HUES6 (cell line): ENCODE data around the gene SERPIND1.

Experiments
- H3K27ac ChIP-seq: 2 replicates; pipeline ENCODE4 v1.7.0; 2013; ENCODE audit warnings: low read depth, mild to moderate bottlenecking, low read length, inconsistent platforms
- H3K27me3 ChIP-seq: 2 replicates; pipeline ENCODE4 v1.6.1; 2013; ENCODE audit warnings: low read length; ENCODE audit not compliant: control insufficient read depth, insufficient read depth
- H3K36me3 ChIP-seq: 2 replicates; pipeline ENCODE4 v1.6.1; 2013; ENCODE audit warnings: low read length; ENCODE audit not compliant: control insufficient read depth, insufficient read depth
- H3K4me1 ChIP-seq: 2 replicates; pipeline ENCODE4 v1.6.1; 2013; ENCODE audit warnings: low read length; ENCODE audit not compliant: control insufficient read depth, insufficient read depth
- H3K4me3 ChIP-seq: 2 replicates; pipeline ENCODE4 v1.5.1; 2013; ENCODE audit warnings: low read depth, low read length
- H3K9ac ChIP-seq: one replicate; pipeline ENCODE4 v1.6.1; 2013; ENCODE audit warnings: mild to moderate bottlenecking, low read length
- H3K9me3 ChIP-seq: 2 replicates; pipeline ENCODE4 v1.6.1; 2013; ENCODE audit warnings: low read depth, low read length; ENCODE audit not compliant: control insufficient read depth, insufficient read depth

The SERPIND1 gene

DNA sequence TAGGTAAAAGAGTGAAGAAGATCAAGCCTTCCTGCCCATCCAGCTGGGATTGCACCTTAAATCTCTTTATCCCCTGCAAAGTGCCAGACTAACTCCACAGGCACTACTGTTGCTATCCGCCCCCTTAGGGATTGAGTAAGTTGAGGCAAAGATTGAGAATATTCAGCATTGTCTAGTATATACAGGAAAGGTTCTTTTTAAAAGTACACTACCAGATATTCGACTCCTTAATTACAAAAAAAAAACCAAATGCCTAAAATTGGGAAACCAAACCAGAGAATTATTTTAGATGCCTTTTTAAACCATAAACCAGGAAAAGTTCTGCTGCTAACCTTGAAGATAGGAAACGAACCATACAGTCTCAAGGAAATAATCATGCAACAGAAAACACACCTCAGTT is 11.5 kb downstream of the SERPIND1 start:
- Histone ChIP-seq H3K4me3 (no peak overlapping the region), H3K4me1 (peaks cover 8% of the 10 kb centered on the region), H3K27me3 (no peaks in the 10 kb centered on the region), H3K36me3 (peaks cover 14% of the 10 kb centered on the region; the same call in 1 of the 2 replicates), H3K9me3 (no peaks in the 10 kb centered on the region), H3K27ac (no peak overlapping the region), H3K9ac (no peak overlapping the region)

DNA sequence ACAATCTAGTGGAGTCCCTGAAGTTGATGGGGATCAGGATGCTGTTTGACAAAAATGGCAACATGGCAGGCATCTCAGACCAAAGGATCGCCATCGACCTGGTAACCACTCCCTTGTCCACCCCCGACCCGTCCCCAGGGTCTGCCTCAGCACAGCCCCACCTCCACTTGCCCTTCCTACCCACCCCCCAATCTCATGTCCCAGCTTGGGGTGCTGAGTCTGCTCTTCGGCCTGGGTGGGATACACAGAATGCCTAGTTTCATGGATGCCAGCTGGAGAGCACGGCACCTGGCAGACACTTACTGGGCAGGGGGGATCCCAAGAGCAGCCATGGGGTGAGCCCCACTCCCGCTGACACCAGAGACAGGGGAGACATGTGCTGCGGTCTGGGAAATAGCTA is 12.1 kb downstream of the SERPIND1 start:
- H3K36me3 ChIP-seq: peaks cover 14% of the 10 kb centered on the region; the same call in 1 of the 2 replicates
- no peak overlapping the region for H3K27ac ChIP-seq
- H3K9me3 ChIP-seq: no peaks in the 10 kb centered on the region
- H3K27me3 ChIP-seq: no peaks in the 10 kb centered on the region
- peaks cover 8% of the 10 kb centered on the region for H3K4me1 ChIP-seq
- H3K4me3 ChIP-seq: no peak overlapping the region
- no peak overlapping the region for H3K9ac ChIP-seq

DNA sequence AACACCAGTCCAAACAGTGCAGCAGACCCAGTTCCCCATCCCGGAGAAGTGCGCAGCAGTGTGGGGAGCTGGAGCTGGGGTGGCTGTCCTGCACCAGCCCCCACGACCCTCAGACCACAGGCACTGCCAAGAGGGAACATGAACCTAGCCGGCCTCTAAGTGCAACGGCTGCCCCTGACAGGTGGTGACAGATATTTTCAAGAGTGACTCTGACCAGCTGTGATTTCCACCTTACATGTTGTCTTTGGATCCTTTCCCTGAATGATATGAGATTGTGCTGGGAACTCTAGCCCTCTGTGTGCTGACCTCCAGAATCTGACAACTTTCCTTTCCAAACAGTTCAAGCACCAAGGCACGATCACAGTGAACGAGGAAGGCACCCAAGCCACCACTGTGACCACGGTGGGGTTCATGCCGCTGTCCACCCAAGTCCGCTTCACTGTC is 12.6 kb downstream of the SERPIND1 start:
- Histone ChIP-seq H3K9me3 (no peaks in the 10 kb centered on the region), H3K9ac (no peak overlapping the region), H3K4me3 (no peak overlapping the region), H3K27ac (no peak overlapping the region), H3K36me3 (peaks cover 14% of the 10 kb centered on the region; the same call in 1 of the 2 replicates), H3K4me1 (peaks cover 8% of the 10 kb centered on the region), H3K27me3 (no peaks in the 10 kb centered on the region)

DNA sequence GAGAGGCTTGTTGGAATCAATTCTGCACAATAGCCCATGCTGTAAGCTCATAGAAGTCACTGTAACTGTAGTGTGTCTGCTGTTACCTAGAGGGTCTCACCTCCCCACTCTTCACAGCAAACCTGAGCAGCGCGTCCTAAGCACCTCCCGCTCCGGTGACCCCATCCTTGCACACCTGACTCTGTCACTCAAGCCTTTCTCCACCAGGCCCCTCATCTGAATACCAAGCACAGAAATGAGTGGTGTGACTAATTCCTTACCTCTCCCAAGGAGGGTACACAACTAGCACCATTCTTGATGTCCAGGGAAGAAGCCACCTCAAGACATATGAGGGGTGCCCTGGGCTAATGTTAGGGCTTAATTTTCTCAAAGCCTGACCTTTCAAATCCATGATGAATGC is 13.3 kb downstream of the SERPIND1 start:
- Histone ChIP-seq H3K36me3 (peaks cover 16% of the 10 kb centered on the region; the same call in 1 of the 2 replicates), H3K4me1 (peaks cover 8% of the 10 kb centered on the region), H3K27ac (no peak overlapping the region), H3K27me3 (no peaks in the 10 kb centered on the region), H3K9me3 (no peaks in the 10 kb centered on the region), H3K4me3 (no peak overlapping the region), H3K9ac (no peak overlapping the region)

DNA sequence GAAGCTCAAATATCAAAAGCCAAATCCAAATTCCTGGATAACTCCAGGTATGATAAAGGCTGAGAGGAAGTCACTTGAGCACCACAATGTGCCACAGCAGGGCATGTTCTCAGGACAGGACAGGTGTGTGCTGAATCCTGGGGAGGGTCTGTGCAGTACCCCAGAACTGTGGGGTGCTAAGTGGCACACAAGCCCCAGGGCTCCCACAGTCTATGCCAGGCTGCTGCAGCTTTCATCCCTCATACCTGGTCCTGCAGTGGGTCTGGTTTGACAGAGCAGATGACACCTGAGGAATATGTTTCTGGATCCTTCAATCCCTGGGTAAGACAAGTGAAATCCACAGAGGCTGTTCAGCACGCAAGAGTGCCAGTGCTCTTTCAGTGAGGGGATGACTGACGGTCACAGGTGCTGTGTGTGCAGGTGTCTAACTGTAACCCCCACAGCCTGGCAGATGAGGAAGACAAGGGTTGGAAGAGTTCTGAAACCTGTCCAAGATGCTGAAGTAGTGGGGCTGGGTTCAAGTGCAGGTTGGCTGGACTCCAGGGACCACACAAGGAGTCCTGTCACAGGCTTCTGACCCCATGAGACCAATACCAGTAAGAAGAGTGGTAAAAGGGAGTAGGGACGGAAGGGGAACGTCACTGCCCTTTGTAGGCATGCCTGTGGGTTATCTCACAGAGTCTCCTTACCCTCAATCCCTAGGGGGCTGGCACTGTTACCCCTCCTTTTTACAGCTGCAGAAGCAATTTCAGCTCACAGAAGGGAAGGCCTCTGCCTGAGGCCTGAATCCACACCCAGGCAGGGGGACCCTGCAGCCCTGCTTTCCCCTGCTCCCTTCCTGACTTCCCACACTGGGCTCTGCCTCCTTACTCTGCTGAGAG is 14.1 kb downstream of the SERPIND1 start:
- Histone ChIP-seq H3K27me3 (no peaks in the 10 kb centered on the region), H3K4me3 (no peak overlapping the region), H3K4me1 (peaks cover 8% of the 10 kb centered on the region), H3K9ac (no peak overlapping the region), H3K36me3 (peaks cover 23% of the 10 kb centered on the region), H3K27ac (no peak overlapping the region), H3K9me3 (no peaks in the 10 kb centered on the region)

DNA sequence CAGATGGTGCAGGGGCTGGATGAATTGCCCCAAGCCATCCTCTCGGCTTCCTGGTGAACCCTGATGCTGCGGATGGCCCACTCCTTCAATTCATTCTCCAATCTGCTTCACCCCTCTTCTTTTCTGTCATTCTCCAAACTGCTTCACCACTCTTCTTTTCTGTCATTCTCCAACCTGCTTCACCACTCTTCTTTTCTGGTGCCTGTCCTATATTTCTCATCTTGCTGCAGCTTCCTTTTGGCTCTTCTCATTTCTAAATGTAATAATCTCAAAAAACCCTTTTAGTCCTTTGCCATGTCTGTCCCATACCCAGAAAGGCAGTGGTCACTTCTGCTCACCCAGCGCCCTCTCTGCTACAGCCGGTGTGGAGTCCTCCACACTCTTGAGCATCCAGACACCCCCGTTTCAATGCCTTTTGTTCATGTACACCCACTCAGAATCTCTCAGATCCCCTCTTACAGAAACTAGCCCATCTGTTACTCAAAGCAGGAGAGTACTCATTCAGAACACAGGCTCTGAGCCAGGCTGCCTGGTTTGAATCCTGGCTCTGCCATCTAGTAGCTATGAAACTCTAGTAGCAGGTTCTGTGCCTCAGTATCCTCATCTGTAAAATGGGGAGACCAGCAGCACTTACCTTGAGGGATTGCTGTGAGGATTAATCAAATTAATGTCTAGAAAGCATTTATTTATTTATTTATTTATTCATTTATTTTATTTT is 14.9 kb downstream of the SERPIND1 start:
- H3K27ac ChIP-seq: no peak overlapping the region
- H3K27me3 ChIP-seq: no peaks in the 10 kb centered on the region
- no peak overlapping the region for H3K9ac ChIP-seq
- H3K4me1 ChIP-seq: peaks cover 4% of the 10 kb centered on the region
- no peak overlapping the region for H3K4me3 ChIP-seq
- H3K9me3 ChIP-seq: no peaks in the 10 kb centered on the region
- H3K36me3 ChIP-seq: peaks cover 23% of the 10 kb centered on the region

DNA sequence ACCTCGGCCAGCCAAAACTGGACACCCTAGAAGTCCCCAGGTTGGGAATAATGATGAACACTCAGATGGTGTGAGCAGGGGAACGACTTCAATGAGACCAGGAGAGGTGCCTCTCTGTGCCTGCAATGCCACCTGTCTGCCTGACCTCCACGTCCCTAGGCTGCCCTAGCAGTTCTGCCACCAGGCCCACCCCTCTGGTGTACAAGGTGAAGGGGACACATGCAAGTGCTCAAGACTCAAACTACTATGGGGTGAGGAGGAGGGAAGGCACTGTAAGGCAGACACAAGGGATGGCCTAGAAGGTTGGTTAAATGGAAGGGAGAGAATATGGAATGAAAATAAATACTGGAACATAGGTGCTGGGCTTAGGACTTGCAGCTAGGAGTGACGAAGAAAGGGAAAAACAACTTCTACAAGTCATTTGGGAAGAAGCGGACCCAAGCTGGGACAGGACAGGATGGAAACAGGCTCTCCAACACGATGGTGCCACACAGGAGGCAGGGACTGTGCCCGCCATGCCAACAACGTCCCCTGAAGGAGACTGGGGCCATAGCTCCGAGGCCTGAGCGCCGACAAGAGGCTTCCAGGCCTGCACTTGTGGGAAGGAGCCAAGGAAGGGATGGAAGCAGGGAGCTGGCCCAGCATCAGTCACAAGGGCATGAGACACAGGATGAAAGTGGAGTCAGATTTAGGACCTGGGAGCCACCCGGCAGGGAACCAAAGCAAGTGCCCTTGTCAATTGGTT is 18.5 kb downstream of the SERPIND1 start:
- no peak overlapping the region for H3K9ac ChIP-seq

DNA sequence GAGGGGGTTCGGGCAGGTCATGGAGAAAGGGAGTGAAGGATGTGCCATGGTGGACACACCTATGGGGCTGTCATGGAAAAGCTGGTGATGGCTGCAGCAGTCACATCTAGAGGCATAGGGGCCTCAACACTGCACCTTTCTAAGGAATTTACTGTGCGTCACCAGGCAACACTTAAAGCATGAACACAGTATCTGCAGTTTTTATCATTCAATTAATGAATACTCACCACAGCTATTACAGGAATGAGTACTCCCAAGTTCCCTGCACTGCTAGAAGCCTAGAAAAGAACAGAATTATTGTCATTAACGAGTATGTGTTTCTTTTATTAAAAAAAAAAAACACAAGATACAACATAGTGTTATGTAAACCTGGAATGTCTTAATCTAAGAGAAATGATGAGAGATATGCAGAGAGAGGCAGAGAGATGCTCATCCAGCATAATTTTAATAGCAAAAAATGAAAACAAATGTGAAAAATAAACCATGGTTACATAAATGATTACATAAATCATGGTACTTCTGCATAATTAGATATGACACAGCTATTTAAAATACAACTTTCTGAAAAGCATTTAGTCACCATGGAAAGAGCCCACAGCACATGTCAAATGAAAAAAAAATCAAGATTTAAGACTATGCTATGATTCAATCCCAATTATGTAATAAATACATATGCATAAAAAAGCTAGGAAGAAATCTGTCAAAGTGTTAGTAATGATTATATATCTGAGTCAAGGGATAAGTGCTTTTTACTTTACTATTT is 19.2 kb downstream of the SERPIND1 start:
- Histone ChIP-seq H3K9ac (no peak overlapping the region), H3K27ac (no peak overlapping the region), H3K4me3 (no peak overlapping the region), H3K9me3 (no peaks in the 10 kb centered on the region), H3K36me3 (peaks cover 38% of the 10 kb centered on the region), H3K27me3 (no peaks in the 10 kb centered on the region), H3K4me1 (no peaks in the 10 kb centered on the region)

More for the DNA sequence above, 18.5 kb downstream of the SERPIND1 start:
- Histone ChIP-seq H3K27me3 (no peaks in the 10 kb centered on the region), H3K9me3 (no peaks in the 10 kb centered on the region), H3K4me3 (no peak overlapping the region), H3K36me3 (peaks cover 38% of the 10 kb centered on the region), H3K4me1 (no peaks in the 10 kb centered on the region), H3K27ac (no peak overlapping the region)

DNA sequence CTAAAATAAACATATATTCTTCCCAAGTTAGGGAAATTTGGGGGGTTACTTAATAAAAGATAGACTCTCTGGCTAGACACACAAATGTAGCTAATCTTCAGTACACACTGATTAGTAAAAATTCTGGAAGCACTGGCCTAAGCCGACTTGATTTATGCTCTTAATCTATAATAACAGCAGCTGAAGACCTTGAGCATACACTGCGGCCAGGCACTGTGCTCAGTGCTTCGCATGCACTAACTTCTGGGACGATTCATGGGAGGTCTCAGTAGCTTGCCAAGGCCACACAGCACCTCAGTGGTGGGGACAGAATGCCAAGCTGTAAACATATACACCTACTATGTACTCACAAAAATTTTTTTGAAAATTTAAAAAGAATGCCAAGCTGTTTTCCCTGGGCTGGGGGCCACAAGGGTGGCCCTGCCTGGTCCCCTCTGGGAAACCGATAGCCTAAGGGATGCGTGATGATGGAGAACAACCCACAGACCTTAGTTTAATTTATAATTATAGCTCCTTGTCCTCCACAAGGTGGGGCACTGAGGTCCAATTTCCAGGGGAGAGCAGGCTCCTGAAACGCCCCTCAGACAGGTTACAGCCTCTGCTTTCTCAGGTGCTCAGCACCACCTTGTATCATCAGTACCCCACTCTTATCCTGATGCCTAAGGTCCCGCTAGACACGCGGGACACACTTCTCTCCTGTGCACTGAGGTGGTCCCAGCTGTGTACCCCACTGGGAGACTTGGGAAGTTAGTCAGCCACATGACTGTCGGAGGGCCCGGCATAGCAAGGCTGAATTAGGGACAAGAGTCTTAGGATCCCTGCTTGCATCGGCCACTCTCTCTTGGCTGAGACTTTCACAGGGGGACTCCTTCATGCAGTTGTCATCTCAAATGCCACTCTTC is 20.1 kb downstream of the SERPIND1 start:
- peaks cover 44% of the 10 kb centered on the region for H3K36me3 ChIP-seq
- H3K9me3 ChIP-seq: no peaks in the 10 kb centered on the region
- no peak overlapping the region for H3K27ac ChIP-seq
- H3K27me3 ChIP-seq: no peaks in the 10 kb centered on the region
- no peak overlapping the region for H3K4me3 ChIP-seq
- no peaks in the 10 kb centered on the region for H3K4me1 ChIP-seq
- H3K9ac ChIP-seq: no peak overlapping the region
